Right lung (tissue), 5 donors: ENCODE results near the gene MIOX. TPM values are rescaled to one million over a fixed set of nuclear protein-coding genes. Genes with fewer than 3 reads are reported as not detected.
"Not testable (repeated sequence)": the region's sequence is repeated elsewhere in the genome, so short reads cannot be mapped to it uniquely, and the experiment has no call there.

Source experiments
- DNase-seq, 2 donors: peaks; one replicate each; pipeline ENCODE4 v3.0.0-alpha.2; 2013
- polyA plus RNA-seq, 5 donors: library from polyadenylated mRNA; unstranded; fragments of 120-200 nt; gene quantifications; one replicate each; pipeline versions ENCODE4 v1.2.1 to v1.2.3, GENCODE V29; 2013; ENCODE audit warnings: inconsistent platforms in 1 of 5, low replicate concordance in 1 of 5; ENCODE audit not compliant: insufficient read length in 5 of 5, insufficient read depth in 1 of 5

The MIOX gene
- polyA plus RNA-seq, 5 donors = 0.08 to 0.18 (median 0.08) TPM; not detected in 2

GRCh38 chr22:50528682-50529415 is 42.2 kb downstream of the MIOX start:
- no peak for DNase-seq

GRCh38 chr22:50529416-50529896 is 42.8 kb downstream of the MIOX start:
- no peak for DNase-seq

- peak; percentile 61 to 66 for DNase-seq
Observed at GRCh38 chr22:50529897-50530579, 43.4 kb downstream of the MIOX start, which contains the start of gene TYMP. TYMP (minus strand) TSS chr22:50530012; CDS start chr22:50529709, 303 bp downstream.

- DNase-seq = peak in 1 of 2 donors; percentile 45
Observed at GRCh38 chr22:50530580-50530876, 43.9 kb downstream of the MIOX start.

GRCh38 chr22:50530877-50531545 is 44.4 kb downstream of the MIOX start:
- peak; percentile 61 to 68 for DNase-seq

GRCh38 chr22:50531546-50531961 is 44.9 kb downstream of the MIOX start:
- no peak for DNase-seq

GRCh38 chr22:50531962-50532674 is 45.5 kb downstream of the MIOX start:
- DNase-seq = peak; percentile 64 to 74

GRCh38 chr22:50532824-50533796 is 46.5 kb downstream of the MIOX start:
- DNase-seq = no peak

- DNase-seq = not testable (repeated sequence)
Observed at GRCh38 chr22:50533856-50534711, 47.4 kb downstream of the MIOX start.

GRCh38 chr22:50535113-50535512 is 48.5 kb downstream of the MIOX start:
- DNase-seq = no peak

- no peak for DNase-seq
Observed at GRCh38 chr22:50536226-50536625, 49.6 kb downstream of the MIOX start.

GRCh38 chr22:50537765-50538164 is 51.1 kb downstream of the MIOX start:
- DNase-seq = no peak

Other genes with a start within 250 kb of the MIOX start
- gene TUBGCP6, start 241.8 kb upstream of the MIOX start, polyA plus RNA-seq = 10 to 100 TPM; 32.3 to 45.7 (median 44.8) TPM
- gene HDAC10, start 235.6 kb upstream of the MIOX start, polyA plus RNA-seq = 10 to 100 TPM; 19.2 to 42.5 (median 33.6) TPM
- 10 to 100 TPM; 12.7 to 31.8 (median 25.8) TPM for gene MAPK12, start 225.2 kb upstream of the MIOX start, polyA plus RNA-seq
- 10 to 100 TPM; 12.2 to 20.1 (median 13.3) TPM for gene MAPK11, start 216.5 kb upstream of the MIOX start, polyA plus RNA-seq
- gene PLXNB2, start 179.2 kb upstream of the MIOX start, polyA plus RNA-seq = 100 to 1,000 TPM in 4 of 5 donors, 10 to 100 TPM in 1; 96.7 to 147 (median 137) TPM
- 10 to 100 TPM in 4 of 5 donors, 1 to 10 TPM in 1; 9.3 to 18.0 (median 13.5) TPM for gene DENND6B, start 159.8 kb upstream of the MIOX start, polyA plus RNA-seq
- 10 to 100 TPM; 33.1 to 54.7 (median 41.0) TPM for gene PPP6R2, start 143.5 kb upstream of the MIOX start, polyA plus RNA-seq
- 10 to 100 TPM; 22.9 to 48.0 (median 37.1) TPM for gene SBF1, start 11.8 kb upstream of the MIOX start, polyA plus RNA-seq
- gene ADM2, start 5.3 kb upstream of the MIOX start, polyA plus RNA-seq = under 1 TPM; 0.21 to 0.85 (median 0.37) TPM
- gene LMF2, start 20.8 kb downstream of the MIOX start, polyA plus RNA-seq = 10 to 100 TPM; 26.9 to 75.0 (median 45.1) TPM
- gene NCAPH2, start 21.4 kb downstream of the MIOX start, polyA plus RNA-seq = 10 to 100 TPM; 35.9 to 54.8 (median 43.3) TPM
- 1 to 10 TPM in 4 of 5 donors, under 1 TPM in 1; 0.33 to 5.9 (median 2.0) TPM for gene SCO2, start 38.7 kb downstream of the MIOX start, polyA plus RNA-seq
- 1 to 10 TPM; 1.9 to 6.9 (median 3.2) TPM for gene TYMP, start 43.2 kb downstream of the MIOX start, polyA plus RNA-seq
- gene KLHDC7B, start 59.0 kb downstream of the MIOX start, polyA plus RNA-seq = under 1 TPM in 2 of 5 donors, not detected in 3; 0.04 to 0.05 TPM
- gene SYCE3, start 76.1 kb downstream of the MIOX start, polyA plus RNA-seq = not detected
- 10 to 100 TPM in 4 of 5 donors, 1 to 10 TPM in 1; 8.8 to 12.4 (median 12.1) TPM for gene CPT1B, start 91.6 kb downstream of the MIOX start, polyA plus RNA-seq
- 10 to 100 TPM; 75.5 to 84.8 (median 82.1) TPM for gene CHKB, start 96.0 kb downstream of the MIOX start, polyA plus RNA-seq
- gene MAPK8IP2, start 113.9 kb downstream of the MIOX start, polyA plus RNA-seq = 1 to 10 TPM in 1 of 5 donors, under 1 TPM in 4; 0.56 to 1.1 (median 0.85) TPM
- 10 to 100 TPM; 14.2 to 27.7 (median 18.1) TPM for gene ARSA, start 141.3 kb downstream of the MIOX start, polyA plus RNA-seq
- gene SHANK3, start 186.0 kb downstream of the MIOX start, polyA plus RNA-seq = 10 to 100 TPM; 14.0 to 35.7 (median 22.7) TPM